Stimulated activated CD8-positive, alpha-beta memory T cell treated with anti-CD3 and anti-CD28 coated beads, Interleukin-7, amount 100 ng/mL, for 1 hour (primary cell): ENCODE measurements around the gene FARP1.
"Not testable (repeated sequence)": the region's sequence is repeated elsewhere in the genome, so short reads cannot be mapped to it uniquely, and the experiment has no call there.

Experiments
- DNase-seq, 2 donors: peaks; one replicate each; pipeline ENCODE4 v3.0.0-alpha.2; 2020; ENCODE audit warnings: low read depth in 2 of 2

Gene FARP1

GRCh38 chr13:98364647-98365046 is 221.8 kb downstream of the FARP1 start:
- no peak for DNase-seq

- no peak for DNase-seq
Observed at GRCh38 chr13:98365302-98365701, 222.4 kb downstream of the FARP1 start.

- DNase-seq, result no peak
Observed at GRCh38 chr13:98366010-98366409, 223.1 kb downstream of the FARP1 start.

GRCh38 chr13:98366443-98366842 is 223.5 kb downstream of the FARP1 start:
- DNase-seq, result no peak

- no peak for DNase-seq
Observed at GRCh38 chr13:98366959-98367358, 224.1 kb downstream of the FARP1 start.

- no peak for DNase-seq
Observed at GRCh38 chr13:98368019-98368418, 225.1 kb downstream of the FARP1 start.

- DNase-seq, result not testable (repeated sequence)
Observed at GRCh38 chr13:98369520-98369919, 226.6 kb downstream of the FARP1 start.

GRCh38 chr13:98370261-98370660 is 227.4 kb downstream of the FARP1 start:
- no peak for DNase-seq

GRCh38 chr13:98370806-98371515 is 228.1 kb downstream of the FARP1 start:
- DNase-seq, result no peak

- no peak for DNase-seq
Observed at GRCh38 chr13:98371516-98372023, 228.7 kb downstream of the FARP1 start.

- DNase-seq, result no peak
Observed at GRCh38 chr13:98372876-98373275, 230.0 kb downstream of the FARP1 start.

GRCh38 chr13:98374750-98375149 is 231.9 kb downstream of the FARP1 start:
- no peak for DNase-seq

GRCh38 chr13:98377635-98378378 is 234.9 kb downstream of the FARP1 start:
- DNase-seq, result no peak

GRCh38 chr13:98384739-98385138 is 241.8 kb downstream of the FARP1 start:
- DNase-seq, result no peak

GRCh38 chr13:98385606-98386005 is 242.7 kb downstream of the FARP1 start:
- no peak for DNase-seq

GRCh38 chr13:98386637-98387036 is 243.7 kb downstream of the FARP1 start:
- DNase-seq, result no peak

- DNase-seq, result no peak
Observed at GRCh38 chr13:98389319-98389718, 246.4 kb downstream of the FARP1 start.

GRCh38 chr13:98390086-98390715 is 247.3 kb downstream of the FARP1 start:
- DNase-seq, result no peak

- no peak for DNase-seq
Observed at GRCh38 chr13:98393873-98394272, 251.0 kb downstream of the FARP1 start.

GRCh38 chr13:98394820-98395510 is 252.1 kb downstream of the FARP1 start:
- DNase-seq, result no peak

- DNase-seq, result no peak
Observed at GRCh38 chr13:98396071-98396710, 253.3 kb downstream of the FARP1 start.

GRCh38 chr13:98397221-98397620 is 254.3 kb downstream of the FARP1 start:
- DNase-seq, result no peak
